Mesodermal cell (in vitro differentiated cells): ENCODE results near the gene COX5B.
A peak's percentile ranks its signal among the peaks of the same experiment; 100 is the strongest.
"Not testable (repeated sequence)": the region's sequence is repeated elsewhere in the genome, so short reads cannot be mapped to it uniquely, and the experiment has no call there.

Experiments used
- H3K27ac ChIP-seq: 2 replicates; pipeline ENCODE4 v1.7.0; 2013; ENCODE audit warnings: mild to moderate bottlenecking, low read depth, low read length, moderate library complexity; ENCODE audit not compliant: severe bottlenecking
- H3K36me3 ChIP-seq: 2 replicates; pipeline ENCODE4 v1.7.1; 2013; ENCODE audit warnings: mild to moderate bottlenecking, low read length, moderate library complexity; ENCODE audit not compliant: control insufficient read depth, insufficient read depth
- H3K4me1 ChIP-seq: one replicate; pipeline ENCODE4 v1.7.1; 2013; ENCODE audit warnings: mild to moderate bottlenecking, low read length; ENCODE audit not compliant: insufficient read depth, control insufficient read depth, poor library complexity, severe bottlenecking
- H3K4me3 ChIP-seq: 2 replicates; pipeline ENCODE4 v1.7.0; 2013; ENCODE audit warnings: low read length, control low read depth, mild to moderate bottlenecking; ENCODE audit not compliant: insufficient read depth, poor library complexity, severe bottlenecking; ENCODE audit errors: extremely low read depth
- H3K9me3 ChIP-seq: 2 replicates; pipeline ENCODE4 v1.7.1; 2013; ENCODE audit warnings: mild to moderate bottlenecking, low read length, moderate library complexity; ENCODE audit not compliant: control insufficient read depth
- WGBS, 2 experiments: methylation state at CpG; one replicate each; pipeline ENCODE4 v1.1.5; 2013; ENCODE audit warnings: missing lambda C conversion rate in 2 of 2; ENCODE audit not compliant: insufficient coverage in 2 of 2; 5-methylcytosine and 5-hydroxymethylcytosine counted together

COX5B gene

GRCh38 chr2:97620492-97620891 lies 25.4 kb upstream of the COX5B start:
- not testable (repeated sequence) for H3K4me3 ChIP-seq, H3K4me1 ChIP-seq, H3K27ac ChIP-seq, H3K36me3 ChIP-seq, H3K9me3 ChIP-seq
- no CpG with 5 or more reads among the region's 1 CpG for WGBS, 2 experiments

GRCh38 chr2:97622976-97623375 lies 22.9 kb upstream of the COX5B start:
- not testable (repeated sequence) for H3K4me3 ChIP-seq, H3K9me3 ChIP-seq, H3K36me3 ChIP-seq, H3K27ac ChIP-seq, H3K4me1 ChIP-seq

DNA sequence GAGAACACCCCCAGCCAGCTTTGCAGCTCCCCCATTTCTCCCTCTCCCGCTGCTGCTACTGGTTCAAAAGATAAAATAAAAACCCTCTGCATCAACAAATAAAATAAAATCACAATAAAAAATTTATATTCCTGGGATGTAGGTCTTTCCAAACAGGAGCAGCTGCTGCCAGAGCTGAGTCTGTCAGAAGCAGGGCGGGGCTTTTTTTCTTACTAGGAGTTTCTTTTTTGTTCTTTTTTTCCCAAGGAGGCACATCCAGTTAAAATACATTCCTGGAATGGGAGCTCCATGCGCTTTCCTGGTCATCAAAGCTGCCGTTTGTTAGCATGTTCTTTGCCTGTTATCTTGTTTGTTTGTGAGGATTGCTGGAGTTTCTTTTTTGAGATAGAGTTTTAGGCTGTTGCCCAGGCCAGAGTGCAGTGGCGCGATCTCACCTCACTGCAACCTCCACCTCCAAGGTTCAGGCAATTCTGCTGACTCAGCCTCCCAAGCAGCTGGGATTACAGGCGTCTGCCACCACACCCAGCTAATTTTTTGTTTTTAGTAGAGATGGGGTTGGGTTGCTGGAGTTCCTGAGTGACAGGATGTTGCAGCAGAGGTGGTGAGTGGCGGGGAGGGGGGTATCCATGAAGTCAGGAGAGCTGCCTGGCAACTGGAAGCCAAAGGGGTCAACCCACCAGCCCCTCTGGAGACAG lies 20.4 kb upstream of the COX5B start:
- H3K27ac ChIP-seq, H3K4me1 ChIP-seq, H3K36me3 ChIP-seq, H3K9me3 ChIP-seq, H3K4me3 ChIP-seq: not testable (repeated sequence)
- WGBS, 2 experiments: 100% methylated on average over 1 of the region's 8 CpGs; no CpG with 5 or more reads in 1 of the 2 experiments

GRCh38 chr2:97626049-97626430 lies 19.8 kb upstream of the COX5B start:
- not testable (repeated sequence) for H3K4me1 ChIP-seq, H3K9me3 ChIP-seq, H3K36me3 ChIP-seq, H3K27ac ChIP-seq, H3K4me3 ChIP-seq
- 84 to 85% methylated on average over 6 of the region's 8 CpGs for WGBS, 2 experiments

GRCh38 chr2:97644023-97644717 lies 1.7 kb upstream of the COX5B start:
- Histone ChIP-seq H3K9me3 (no peaks in the 10 kb centered on the region), H3K4me1 (no peaks in the 10 kb centered on the region), H3K4me3 (no peak overlapping the region), H3K36me3 (peaks cover 21% of the 10 kb centered on the region), H3K27ac (no peak overlapping the region)
- WGBS, 2 experiments: 100% methylated on average over 1 of the region's 4 CpGs; no CpG with 5 or more reads in 1 of the 2 experiments

GRCh38 chr2:97645112-97645694 lies 659 bp upstream of the COX5B start:
- Histone ChIP-seq H3K36me3 (peaks cover 28% of the 10 kb centered on the region), H3K4me3 (peak overlapping the region; percentile 97), H3K4me1 (no peaks in the 10 kb centered on the region), H3K27ac (peak overlapping the region; percentile 78), H3K9me3 (no peaks in the 10 kb centered on the region)
- whole genome bisulfite sequencing, 2 experiments: 13 to 17% methylated on average over 13 to 19 of the region's 19 CpGs

- H3K36me3 ChIP-seq: peaks cover 32% of the 10 kb centered on the region
- H3K9me3 ChIP-seq: no peaks in the 10 kb centered on the region
- H3K4me1 ChIP-seq: no peaks in the 10 kb centered on the region
- 95 to 100% methylated on average over 3 to 4 of the region's 4 CpGs for WGBS, 2 experiments
- no peak overlapping the region for H3K27ac ChIP-seq
- H3K4me3 ChIP-seq: peak overlapping the region; percentile 97
These were observed 1.1 kb downstream of the COX5B start for GRCh38 chr2:97646977-97647376.

DNA sequence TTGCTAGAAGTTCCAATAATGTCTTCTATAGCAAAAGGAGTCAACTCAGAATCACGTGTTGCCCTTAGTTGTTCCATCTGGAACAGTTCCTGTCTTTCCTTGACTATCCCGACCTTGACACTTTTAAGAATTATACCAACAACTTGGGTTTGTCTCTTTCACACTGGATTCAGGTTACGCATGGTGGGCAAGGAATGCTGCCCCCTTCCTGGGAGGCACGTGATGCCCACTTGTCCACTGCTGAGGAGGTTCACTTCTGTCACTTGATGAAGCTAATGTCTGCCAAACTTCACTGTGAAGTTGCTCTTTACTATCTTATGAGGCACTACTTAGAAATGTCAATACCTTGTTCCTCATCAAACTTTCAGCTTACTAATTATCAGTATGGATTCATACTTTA lies 5.3 kb downstream of the COX5B start:
- 94 to 98% methylated on average over 4 of the region's 4 CpGs for WGBS, 2 experiments
- no peak overlapping the region for H3K27ac ChIP-seq
- H3K4me1 ChIP-seq: no peaks in the 10 kb centered on the region
- H3K36me3 ChIP-seq: peaks cover 60% of the 10 kb centered on the region
- H3K4me3 ChIP-seq: no peak overlapping the region
- peaks cover 7% of the 10 kb centered on the region for H3K9me3 ChIP-seq

GRCh38 chr2:97653473-97653872 lies 7.6 kb downstream of the COX5B start:
- WGBS, 2 experiments: 94% methylated on average over 2 of the region's 2 CpGs; no CpG with 5 or more reads in 1 of the 2 experiments
- H3K4me1 ChIP-seq: no peaks in the 10 kb centered on the region
- no peak overlapping the region for H3K4me3 ChIP-seq
- peaks cover 7% of the 10 kb centered on the region for H3K9me3 ChIP-seq
- H3K27ac ChIP-seq: no peak overlapping the region
- peaks cover 70% of the 10 kb centered on the region for H3K36me3 ChIP-seq

GRCh38 chr2:97653874-97654273 lies 8.0 kb downstream of the COX5B start:
- WGBS, 2 experiments: no CpG with 5 or more reads among the region's 1 CpG
- H3K36me3 ChIP-seq: peaks cover 70% of the 10 kb centered on the region
- H3K9me3 ChIP-seq: peaks cover 7% of the 10 kb centered on the region
- no peak overlapping the region for H3K4me3 ChIP-seq
- no peak overlapping the region for H3K27ac ChIP-seq
- no peaks in the 10 kb centered on the region for H3K4me1 ChIP-seq

- H3K4me3 ChIP-seq: no peak overlapping the region
- no peaks in the 10 kb centered on the region for H3K4me1 ChIP-seq
- no peak overlapping the region for H3K27ac ChIP-seq
- H3K36me3 ChIP-seq: peaks cover 70% of the 10 kb centered on the region
- peaks cover 7% of the 10 kb centered on the region for H3K9me3 ChIP-seq
- WGBS, 2 experiments: 92 to 95% methylated on average over 5 of the region's 5 CpGs
These were observed 8.4 kb downstream of the COX5B start for GRCh38 chr2:97654309-97654708.
